CD4-positive, alpha-beta T cell (primary cell): ENCODE data around the gene UNC13D. TPM values are rescaled to one million over a fixed set of nuclear protein-coding genes. Genes with fewer than 3 reads are reported as not detected.
A peak's percentile ranks its signal among the peaks of the same experiment; 100 is the strongest.

Experiments
- ATAC-seq: fragments of 200-7000 bp; cut with Tn5 transposase; one replicate; pipeline ENCODE4 v1.10.0; 2022; ENCODE audit warnings: mild to moderate bottlenecking; ENCODE audit not compliant: poor library complexity
- CTCF ChIA-PET: fragments of 350-600 bp; sonication (Branson Sonifier 250); formaldehyde crosslinking; loops from one replicate; lab custom pipeline; 2021; ENCODE audit warnings: antibody characterized with exemption, inconsistent platforms; lab: Charles Lee
- POLR2A ChIA-PET: fragments of 350-600 bp; sonication (Branson Sonifier 250); formaldehyde crosslinking; loops from one replicate; lab custom pipeline; 2021; ENCODE audit warnings: antibody characterized with exemption, inconsistent platforms; lab: Charles Lee
- DNase-seq, 14 experiments: peaks; one replicate each; pipeline ENCODE4 v3.0.0-alpha.2; 2013 to 2020; ENCODE audit warnings: mixed read lengths in 2 of 14
- H3K27ac ChIP-seq, 2 donors: one replicate each; pipeline versions ENCODE4 v1.5.1 to v1.7.0; 2013; ENCODE audit warnings: low read length in 2 of 2, low read depth in 1 of 2, mild to moderate bottlenecking in 1 of 2
- H3K27me3 ChIP-seq, 2 experiments: 1 replicate in 1 of 2; 2 replicates in 1 of 2; pipeline versions ENCODE4 v1.6.1 to v1.7.0; 2013; ENCODE audit warnings: low read length in 2 of 2, control low read depth in 1 of 2, mild to moderate bottlenecking in 1 of 2, moderate library complexity in 1 of 2; ENCODE audit not compliant: insufficient read depth in 2 of 2, control insufficient read depth in 1 of 2
- H3K36me3 ChIP-seq: one replicate; pipeline ENCODE4 v1.6.1; 2013; ENCODE audit warnings: low read length, control low read depth; ENCODE audit not compliant: insufficient read depth
- H3K4me1 ChIP-seq: one replicate; pipeline ENCODE4 v1.6.1; 2013; ENCODE audit warnings: low read length, control low read depth; ENCODE audit not compliant: insufficient read depth
- H3K4me3 ChIP-seq: one replicate; pipeline ENCODE4 v1.5.1; 2013; ENCODE audit warnings: mild to moderate bottlenecking, low read length, moderate library complexity
- H3K9me3 ChIP-seq, 2 experiments: 1 replicate in 1 of 2; 2 replicates in 1 of 2; pipeline versions ENCODE4 v1.6.1 to v1.7.0; 2013; ENCODE audit warnings: low read length in 2 of 2, mild to moderate bottlenecking in 2 of 2, control low read depth in 1 of 2, moderate library complexity in 1 of 2; ENCODE audit not compliant: control insufficient read depth in 1 of 2, insufficient read depth in 1 of 2
- H3K27ac Mint-ChIP-seq: one replicate; pipeline ENCODE4 v1.8.0; 2020; ENCODE audit warnings: mixed read lengths
- H3K27me3 Mint-ChIP-seq: one replicate; pipeline ENCODE4 v1.8.0; 2021; ENCODE audit warnings: mixed read lengths
- H3K36me3 Mint-ChIP-seq: one replicate; pipeline ENCODE4 v1.8.0; 2021; ENCODE audit warnings: low read depth, mixed read lengths
- H3K4me1 Mint-ChIP-seq: one replicate; pipeline ENCODE4 v1.8.0; 2021; ENCODE audit warnings: low read depth, mixed read lengths
- H3K4me3 Mint-ChIP-seq: one replicate; pipeline ENCODE4 v1.8.0; 2020; ENCODE audit warnings: mild to moderate bottlenecking, mixed read lengths
- H3K9me3 Mint-ChIP-seq: one replicate; pipeline ENCODE4 v1.8.0; 2020; ENCODE audit warnings: mixed read lengths
- CTCF ChIP-seq: fragments of 200-600 bp; IDR thresholded peaks from one replicate; pipeline ENCODE4 v1.8.0; 2022; ENCODE audit warnings: antibody characterized with exemption, mild to moderate bottlenecking
- intact Hi-C, 2 experiments: fragments of 100-400 bp; cut with DNase I in 1 of 2; cut with micrococcal nuclease in 1 of 2; formaldehyde crosslinking; loops; one replicate each; pipeline versions ENCODE4 v1.15.1 to v1.9.0; 2023 to 2025; cut with DNase I, micrococcal nuclease
- total RNA-seq, 174 experiments: library from RNA in 2 of 174; stranded (reverse) in 2 of 174; gene quantifications; one replicate each; pipeline ENCODE4 v1.2.3 and lab custom pipeline; 2021 to 2026

Gene UNC13D
- total RNA-seq, 2 experiments from 2014 or later, result 110 to 112 TPM

- Histone ChIP-seq H3K4me3 (no peak overlapping the region), H3K9me3 (no peaks in the 10 kb centered on the region), H3K27me3 (no peaks in the 10 kb centered on the region), H3K27ac (no peak overlapping the region), H3K4me1 (peaks cover 41% of the 10 kb centered on the region), H3K36me3 (peaks cover 56% of the 10 kb centered on the region)
- ATAC-seq (no peak), DNase-seq (no peak)
- H3K27ac Mint-ChIP-seq, result peak overlapping the region; percentile 55
- no peaks in the 10 kb centered on the region for H3K27me3 Mint-ChIP-seq
- no peak for TF ChIP-seq CTCF
- H3K4me1 Mint-ChIP-seq, result peaks cover 22% of the 10 kb centered on the region
- peaks cover 60% of the 10 kb centered on the region for H3K36me3 Mint-ChIP-seq
- intact Hi-C loops, result loop anchor here in 1 of 2 experiments (10.0 kb wide), 1 partner anchor 326 kb away; the partner anchor contains the start of gene LLGL2
- ChIA-PET CTCF (interaction anchor here (0.9 to 1.5 kb wide), 2 partner anchors 45 kb away, joined by 3 to 6 read pairs; partner anchors contain the start of gene TRIM65), POLR2A (interaction anchor here (1.1 kb wide), 1 partner anchor 66 kb away, joined by 3 read pairs; the partner anchor contains the start of gene UNK)
- no peaks in the 10 kb centered on the region for H3K9me3 Mint-ChIP-seq
- H3K4me3 Mint-ChIP-seq, result peak overlapping the region; percentile 45
Observed at GRCh38 chr17:75850928-75851692, 6.9 kb upstream of the UNC13D start.

- H3K4me1 ChIP-seq, result peaks cover 49% of the 10 kb centered on the region
- no peaks in the 10 kb centered on the region for H3K27me3 Mint-ChIP-seq
- ATAC-seq (no peak), DNase-seq (no peak)
- H3K36me3 ChIP-seq, result peaks cover 62% of the 10 kb centered on the region
- no peaks in the 10 kb centered on the region for H3K9me3 Mint-ChIP-seq
- ChIA-PET CTCF (interaction anchor here (0.8 to 3.7 kb wide), 3 partner anchors 47 to 96 kb away, joined by 3 to 18 read pairs (median 6); partner anchors contain the start of gene TRIM65), POLR2A (interaction anchor here (1.1 kb wide), 1 partner anchor 65 kb away, joined by 3 read pairs; the partner anchor contains the start of gene UNK)
- H3K4me1 Mint-ChIP-seq, result peaks cover 30% of the 10 kb centered on the region
- no peak for TF ChIP-seq CTCF
- H3K4me3 Mint-ChIP-seq, result peak overlapping the region; percentile 45
- intact Hi-C loops, result loop anchor here in 1 of 2 experiments (5.0 to 10.0 kb wide), 2 partner anchors 72 to 325 kb away; partner anchors contain the start of gene LLGL2
- H3K27ac Mint-ChIP-seq, result no peak overlapping the region
- no peaks in the 10 kb centered on the region for H3K27me3 ChIP-seq
- H3K9me3 ChIP-seq, result no peaks in the 10 kb centered on the region
- H3K4me3 ChIP-seq, result no peak overlapping the region
- peaks cover 71% of the 10 kb centered on the region for H3K36me3 Mint-ChIP-seq
- no peak overlapping the region for H3K27ac ChIP-seq
Observed at GRCh38 chr17:75849724-75850123, 5.5 kb upstream of the UNC13D start.

GRCh38 chr17:75849279-75849646 is 5.1 kb upstream of the UNC13D start:
- Histone ChIP-seq H3K36me3 (peaks cover 62% of the 10 kb centered on the region), H3K4me1 (peaks cover 49% of the 10 kb centered on the region), H3K4me3 (no peak overlapping the region), H3K27me3 (no peaks in the 10 kb centered on the region), H3K9me3 (no peaks in the 10 kb centered on the region), H3K27ac (no peak overlapping the region)
- ATAC-seq, result no peak
- Mint-ChIP-seq H3K36me3 (peaks cover 68% of the 10 kb centered on the region), H3K27ac (no peak overlapping the region), H3K27me3 (no peaks in the 10 kb centered on the region), H3K4me1 (peaks cover 27% of the 10 kb centered on the region), H3K4me3 (no peak overlapping the region), H3K9me3 (no peaks in the 10 kb centered on the region)
- TF ChIP-seq CTCF, result no peak
- intact Hi-C loops, result loop anchor here in 1 of 2 experiments (5.0 kb wide), 1 partner anchor 72 kb away; a partner anchor contains a TSS
- DNase-seq, result no peak
- POLR2A ChIA-PET, result interaction anchor here (0.9 to 1.2 kb wide), 2 partner anchors 15 to 71 kb away, joined by 3 read pairs; no protein-coding TSS in a partner anchor
- CTCF ChIA-PET, result interaction anchor here (0.8 to 3.7 kb wide), 3 partner anchors 26 to 96 kb away, joined by 3 to 18 read pairs (median 5); no protein-coding TSS in a partner anchor
